ENCODE measurements around the gene LRCOL1.

Gene LRCOL1

GRCh38 chr12:132638541-132639408 lies 28.4 kb upstream of the LRCOL1 start:
- peak in 6 of 10 donors; percentile 29 to 92 (median 60) for DNase-seq
- intact Hi-C loops (cut with DNase I) = no loop called here

DNA sequence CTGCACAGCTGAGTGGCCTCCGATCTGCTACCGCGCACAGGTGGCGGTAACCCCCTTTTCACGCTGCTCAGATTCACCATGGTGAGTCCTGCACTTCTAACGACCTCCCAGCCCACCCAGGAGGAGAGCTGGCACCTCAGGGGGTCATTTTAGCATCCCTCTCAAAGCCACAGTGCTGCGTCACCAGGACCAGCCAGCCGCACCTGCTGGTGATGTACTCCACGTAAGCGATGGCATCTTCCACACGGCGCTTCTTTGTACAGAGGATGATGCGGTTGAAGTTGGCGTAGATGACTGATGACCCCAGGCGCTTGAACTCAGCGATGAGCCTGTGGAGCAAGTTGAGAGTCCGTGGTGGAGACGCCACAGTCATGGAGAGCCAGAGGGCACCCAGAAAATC lies 27.4 kb upstream of the LRCOL1 start:
- intact Hi-C loops (cut with DNase I) = no loop called here
- peak in 3 of 10 donors; percentile 23 to 63 (median 52) for DNase-seq

- intact Hi-C loops (cut with DNase I) = no loop called here
- peak in 3 of 10 donors; percentile 51 to 74 (median 63) for DNase-seq
Observed at GRCh38 chr12:132635076-132635955, 24.9 kb upstream of the LRCOL1 start.

GRCh38 chr12:132634411-132634990 lies 24.1 kb upstream of the LRCOL1 start:
- intact Hi-C loops (cut with DNase I) = no loop called here
- DNase-seq = peak in 3 of 10 donors; percentile 26 to 59 (median 53)

DNA sequence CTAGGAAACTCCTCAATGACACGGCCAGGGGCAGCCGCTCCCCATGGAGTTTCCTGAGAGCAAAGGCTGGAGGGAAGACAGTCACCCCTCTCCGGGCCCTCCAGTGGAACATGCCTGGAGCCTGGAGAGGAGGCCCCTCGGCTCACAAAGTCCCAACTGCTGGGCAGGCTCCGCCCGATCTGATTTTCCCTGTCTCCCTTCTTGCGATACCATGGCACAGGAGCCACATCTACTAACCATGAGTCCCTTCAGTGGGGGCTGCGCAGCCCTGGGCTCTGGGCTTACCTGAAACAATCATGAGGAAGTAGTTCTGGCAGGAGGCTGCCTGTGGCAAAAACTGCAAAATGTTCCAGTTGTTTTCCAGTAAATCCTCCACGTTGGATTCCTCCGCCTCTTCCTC lies 23.5 kb upstream of the LRCOL1 start:
- DNase-seq = peak in 3 of 10 donors; percentile 35 to 47 (median 38)
- intact Hi-C loops (cut with DNase I) = no loop called here

DNA sequence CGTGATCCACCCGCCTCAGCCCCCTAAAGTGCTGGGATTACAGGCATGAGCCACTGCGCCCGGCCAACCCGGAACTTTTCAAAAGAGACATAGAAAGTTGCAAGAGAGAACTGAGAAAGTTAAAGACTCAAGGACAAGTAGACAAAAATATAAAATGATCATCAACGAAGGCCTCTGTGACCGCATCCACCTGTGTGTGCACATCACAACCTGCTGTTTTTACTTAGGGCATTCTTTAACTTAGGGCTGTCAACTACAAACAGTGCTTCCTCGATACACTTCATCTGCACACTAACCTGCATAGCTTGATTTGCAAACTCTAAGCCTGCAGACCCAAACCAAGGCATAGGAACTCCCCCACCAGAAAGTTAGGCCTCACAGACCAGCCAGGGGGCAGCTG lies 23.0 kb upstream of the LRCOL1 start:
- DNase-seq = peak in 3 of 10 donors; percentile 9 to 45 (median 17)
- intact Hi-C loops (cut with DNase I) = no loop called here

DNA sequence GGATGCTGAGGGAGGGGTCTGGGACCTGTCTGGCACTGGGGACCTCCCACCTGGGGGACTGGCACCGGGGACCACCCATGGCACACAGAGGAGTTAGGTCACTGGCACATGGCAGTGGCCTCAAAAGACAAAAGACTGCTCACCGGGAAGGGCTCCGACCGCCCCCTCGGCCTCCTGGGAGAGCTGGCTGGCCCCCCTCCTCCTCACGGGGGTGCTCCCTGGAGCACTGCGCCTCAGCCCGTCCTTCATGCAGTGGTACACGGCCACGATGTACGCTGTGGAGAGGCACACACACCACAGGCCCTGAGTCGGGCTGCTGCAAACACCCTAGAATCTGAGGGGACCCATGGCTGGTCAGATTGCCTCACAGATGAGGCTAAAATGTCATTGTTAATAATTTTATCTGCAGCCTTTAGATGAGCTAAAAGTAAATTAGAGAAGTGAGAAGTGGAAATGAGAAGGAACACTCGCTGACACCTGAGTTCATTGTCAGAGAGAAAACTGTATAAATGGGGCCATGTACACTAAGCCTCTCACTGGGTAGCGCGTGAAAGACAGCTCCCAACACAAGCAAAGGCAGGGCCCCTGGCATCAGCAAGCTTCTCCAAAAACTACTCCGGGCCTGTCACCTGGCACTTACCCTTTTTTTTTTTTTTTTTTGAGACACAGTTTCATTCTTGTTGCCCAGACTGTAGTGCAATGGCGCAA lies 22.3 kb upstream of the LRCOL1 start:
- peak in 3 of 10 donors; percentile 25 to 69 (median 62) for DNase-seq
- intact Hi-C loops (cut with DNase I) = no loop called here

DNA sequence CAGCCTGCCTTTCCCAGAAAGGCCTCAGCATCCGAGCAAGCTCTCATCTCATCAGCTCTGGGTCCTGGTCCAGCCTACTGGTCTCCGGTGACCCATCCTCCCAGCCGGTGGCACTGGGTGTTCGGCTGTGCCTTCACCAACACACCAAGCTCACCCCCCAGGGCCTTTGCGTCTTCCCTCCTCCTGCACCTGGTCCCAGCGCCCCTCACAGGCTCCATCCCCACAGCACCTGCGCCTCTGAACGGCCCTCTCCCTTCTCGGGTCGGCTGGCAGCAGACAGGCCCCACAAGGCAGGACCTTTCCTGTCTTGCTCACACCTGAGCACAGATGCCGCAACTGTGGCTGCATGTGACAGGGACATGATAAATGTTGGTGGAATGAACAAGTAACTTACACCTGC lies 21.3 kb upstream of the LRCOL1 start:
- peak in 3 of 10 donors; percentile 33 to 59 (median 54) for DNase-seq
- intact Hi-C loops (cut with DNase I) = no loop called here

DNA sequence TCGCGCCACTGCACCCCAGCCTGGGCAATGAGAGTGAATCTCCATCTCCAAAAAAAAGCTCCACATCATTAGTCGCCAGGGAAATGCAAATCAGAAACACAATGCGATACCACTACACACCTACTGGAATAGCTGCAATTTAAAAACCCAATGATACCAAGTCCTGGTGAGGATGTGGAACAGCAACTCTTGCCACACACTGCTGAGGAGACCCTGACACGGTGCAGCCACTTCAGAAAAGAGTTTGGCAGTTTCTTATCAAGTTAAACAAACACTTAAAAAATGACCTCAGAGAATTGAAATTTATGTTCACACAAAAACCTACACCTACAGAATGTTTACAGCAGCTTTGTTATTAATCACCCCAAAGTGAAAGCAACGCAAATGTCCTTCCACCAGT lies 20.3 kb upstream of the LRCOL1 start:
- intact Hi-C loops (cut with DNase I) = no loop called here

GRCh38 chr12:132629330-132629729 lies 18.9 kb upstream of the LRCOL1 start:
- DNase-seq = peak in 1 of 10 donors; percentile 7
- intact Hi-C loops (cut with DNase I) = no loop called here

More for the DNA sequence above, 20.3 kb upstream of the LRCOL1 start:
- DNase-seq = peak in 1 of 10 donors; percentile 37

GRCh38 chr12:132625731-132626430 lies 15.5 kb upstream of the LRCOL1 start:
- intact Hi-C loops (cut with DNase I) = no loop called here

GRCh38 chr12:132624910-132625630 lies 14.7 kb upstream of the LRCOL1 start:
- intact Hi-C loops (cut with DNase I) = no loop called here
- peak in 2 of 10 donors; percentile 70 to 77 for DNase-seq

More at GRCh38 chr12:132625731-132626430, 15.5 kb upstream of the LRCOL1 start:
- peak in 3 of 10 donors; percentile 35 to 84 (median 71) for DNase-seq

- peak in 2 of 10 donors; percentile 59 to 83 for DNase-seq
- intact Hi-C loops (cut with DNase I) = no loop called here
Observed at GRCh38 chr12:132624186-132624855, 13.9 kb upstream of the LRCOL1 start.

- intact Hi-C loops (cut with DNase I) = no loop called here
- peak in 2 of 10 donors; percentile 65 to 66 for DNase-seq
Observed at GRCh38 chr12:132623072-132623869, 12.9 kb upstream of the LRCOL1 start.

GRCh38 chr12:132622437-132623071 lies 12.2 kb upstream of the LRCOL1 start:
- DNase-seq = peak in 3 of 10 donors; percentile 40 to 89 (median 85)
- intact Hi-C loops (cut with DNase I) = no loop called here

DNA sequence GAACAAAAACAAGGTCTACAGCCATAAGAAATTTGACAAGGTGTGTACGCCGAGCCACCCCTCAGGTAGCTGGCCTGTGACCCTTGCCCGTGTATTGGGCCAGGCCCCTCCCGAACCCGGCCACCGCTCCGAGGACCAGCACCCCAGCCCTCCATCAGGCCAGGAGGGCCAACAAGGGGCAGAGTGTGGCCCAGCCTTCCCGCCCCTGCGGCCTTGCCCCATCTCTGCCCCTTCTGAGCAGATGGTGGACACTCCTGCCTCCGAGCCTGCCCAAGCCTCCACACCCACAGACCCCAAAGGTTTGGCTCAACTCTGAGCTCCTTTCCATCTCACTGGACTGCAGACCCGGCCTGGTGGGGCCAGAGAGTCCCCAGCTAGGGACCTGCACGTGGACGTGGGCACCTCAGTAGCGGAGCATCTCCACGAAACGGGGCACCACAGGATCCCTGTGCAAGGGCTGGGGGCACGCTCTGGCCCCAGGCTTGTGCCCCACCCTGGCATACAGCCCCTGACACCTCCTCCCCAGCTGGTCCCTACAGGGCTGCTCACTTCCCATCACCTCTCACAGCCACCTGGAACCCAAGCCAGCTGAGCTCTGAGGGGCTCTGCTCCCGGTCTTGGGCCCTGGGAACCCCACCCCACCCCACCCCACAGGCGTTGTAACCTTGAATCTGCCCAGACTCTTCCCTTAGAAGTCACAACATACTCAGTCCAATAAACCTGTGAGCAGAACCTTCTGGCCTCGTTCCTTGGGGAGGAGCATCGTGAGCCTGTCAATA lies 11.5 kb upstream of the LRCOL1 start:
- peak in 3 of 10 donors; percentile 49 to 77 (median 65) for DNase-seq
- intact Hi-C loops (cut with DNase I) = no loop called here
